Esophagus muscularis mucosa (tissue), 4 donors: ENCODE measurements around the gene AMN1. TPM values are rescaled to one million over a fixed set of nuclear protein-coding genes. Genes with fewer than 3 reads are reported as not detected.

Experiments
- DNase-seq: peaks from one replicate; pipeline ENCODE4 v3.0.0-alpha.2; 2017; ENCODE audit errors: extremely low spot score
- H3K27ac ChIP-seq, 4 donors: fragments of 200-600 bp; sonication (generic); replicated peaks in 1 of 4; 1 replicate in 3 of 4; 2 replicates in 1 of 4; pipeline ENCODE4 v1.5.1; 2016 to 2019; ENCODE audit warnings: mild to moderate bottlenecking in 1 of 4
- H3K27me3 ChIP-seq, 4 donors: fragments of 200-600 bp; sonication (generic); one replicate each; pipeline versions ENCODE4 v1.5.1 to v1.6.0; 2016 to 2019
- H3K36me3 ChIP-seq, 4 donors: fragments of 200-600 bp; sonication (generic); one replicate each; pipeline ENCODE4 v1.5.1; 2016 to 2019
- H3K4me1 ChIP-seq, 4 donors: fragments of 200-600 bp; sonication (generic); one replicate each; pipeline ENCODE4 v1.5.1; 2016 to 2019
- H3K4me3 ChIP-seq, 4 donors: fragments of 200-600 bp; sonication (generic); 1 replicate in 2 of 4; 2 replicates in 2 of 4; pipeline ENCODE4 v1.5.1; 2016 to 2019; ENCODE audit warnings: mild to moderate bottlenecking in 4 of 4, moderate library complexity in 1 of 4
- H3K9me3 ChIP-seq, 4 donors: fragments of 200-600 bp; sonication (generic); 1 replicate in 3 of 4; 2 replicates in 1 of 4; pipeline ENCODE4 v1.5.1; 2016 to 2019
- EP300 ChIP-seq: sonication (generic); formaldehyde crosslinking; IDR thresholded peaks from one replicate; pipeline ENCODE4 v1.6.1; 2017; ENCODE audit warnings: antibody characterized with exemption
- POLR2A ChIP-seq: fragments of 450-650 bp; IDR thresholded peaks from one replicate; pipeline ENCODE4 v1.6.1; 2017; ENCODE audit warnings: antibody characterized with exemption, moderate library complexity, mild to moderate bottlenecking, low read depth
- POLR2AphosphoS5 ChIP-seq, 2 donors: sonication (generic); formaldehyde crosslinking; IDR thresholded peaks; one replicate each; pipeline ENCODE4 v1.6.1; 2017; ENCODE audit warnings: antibody characterized with exemption in 2 of 2
- WGBS: methylation state at CpG from one replicate; pipeline ENCODE4 v1.1.5; 2018; 5-methylcytosine and 5-hydroxymethylcytosine counted together
- intact Hi-C: fragments of 100-400 bp; cut with DNase I; formaldehyde crosslinking; loops from one replicate; pipeline ENCODE4 v1.15.1; 2023
- total RNA-seq, 4 donors: library from RNA; depleted of rRNA; stranded (reverse); fragments of >200 nt; gene quantifications; one replicate each; pipeline versions ENCODE4 v1.1.0 to v1.2.1, GENCODE V29; 2016
- TF ChIP-seq, protein P1 (sequence below), 3 experiments: fragments of 200-600 bp in 2 of 3; fragments of 450-650 bp in 1 of 3; sonication (generic) in 2 of 3; IDR thresholded peaks; one replicate each; pipeline ENCODE4 v1.5.1; 2017 to 2019; ENCODE audit warnings: antibody characterized with exemption in 3 of 3, mild to moderate bottlenecking in 2 of 3, moderate library complexity in 1 of 3

Gene AMN1
- total RNA-seq, 4 donors from 2014 or later: 9.4 to 17.1 (median 11.1) TPM

- Histone ChIP-seq H3K9me3 (no peaks in the 10 kb centered on the region), H3K36me3 (no peaks in the 10 kb centered on the region), H3K27ac (no peak overlapping the region), H3K4me3 (no peak overlapping the region), H3K27me3 (no peaks in the 10 kb centered on the region), H3K4me1 (peaks cover 11 to 17% (median 13%) of the 10 kb centered on the region in 4 donors)
- intact Hi-C loops: no loop called here
- DNase-seq: no peak
- no peak for TF ChIP-seq EP300
- TF ChIP-seq POLR2AphosphoS5 (IDR thresholded peaks at IDR 0.05): no peak
- TF ChIP-seq, protein P1, sequence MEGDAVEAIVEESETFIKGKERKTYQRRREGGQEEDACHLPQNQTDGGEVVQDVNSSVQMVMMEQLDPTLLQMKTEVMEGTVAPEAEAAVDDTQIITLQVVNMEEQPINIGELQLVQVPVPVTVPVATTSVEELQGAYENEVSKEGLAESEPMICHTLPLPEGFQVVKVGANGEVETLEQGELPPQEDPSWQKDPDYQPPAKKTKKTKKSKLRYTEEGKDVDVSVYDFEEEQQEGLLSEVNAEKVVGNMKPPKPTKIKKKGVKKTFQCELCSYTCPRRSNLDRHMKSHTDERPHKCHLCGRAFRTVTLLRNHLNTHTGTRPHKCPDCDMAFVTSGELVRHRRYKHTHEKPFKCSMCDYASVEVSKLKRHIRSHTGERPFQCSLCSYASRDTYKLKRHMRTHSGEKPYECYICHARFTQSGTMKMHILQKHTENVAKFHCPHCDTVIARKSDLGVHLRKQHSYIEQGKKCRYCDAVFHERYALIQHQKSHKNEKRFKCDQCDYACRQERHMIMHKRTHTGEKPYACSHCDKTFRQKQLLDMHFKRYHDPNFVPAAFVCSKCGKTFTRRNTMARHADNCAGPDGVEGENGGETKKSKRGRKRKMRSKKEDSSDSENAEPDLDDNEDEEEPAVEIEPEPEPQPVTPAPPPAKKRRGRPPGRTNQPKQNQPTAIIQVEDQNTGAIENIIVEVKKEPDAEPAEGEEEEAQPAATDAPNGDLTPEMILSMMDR (IDR thresholded peaks at IDR 0.05): no peak
- no peak for TF ChIP-seq POLR2A
- 93% methylated on average over 12 of the region's 12 CpGs for WGBS
Measured at GRCh38 chr12:31631809-31632208, 97.0 kb downstream of the AMN1 start.

DNA sequence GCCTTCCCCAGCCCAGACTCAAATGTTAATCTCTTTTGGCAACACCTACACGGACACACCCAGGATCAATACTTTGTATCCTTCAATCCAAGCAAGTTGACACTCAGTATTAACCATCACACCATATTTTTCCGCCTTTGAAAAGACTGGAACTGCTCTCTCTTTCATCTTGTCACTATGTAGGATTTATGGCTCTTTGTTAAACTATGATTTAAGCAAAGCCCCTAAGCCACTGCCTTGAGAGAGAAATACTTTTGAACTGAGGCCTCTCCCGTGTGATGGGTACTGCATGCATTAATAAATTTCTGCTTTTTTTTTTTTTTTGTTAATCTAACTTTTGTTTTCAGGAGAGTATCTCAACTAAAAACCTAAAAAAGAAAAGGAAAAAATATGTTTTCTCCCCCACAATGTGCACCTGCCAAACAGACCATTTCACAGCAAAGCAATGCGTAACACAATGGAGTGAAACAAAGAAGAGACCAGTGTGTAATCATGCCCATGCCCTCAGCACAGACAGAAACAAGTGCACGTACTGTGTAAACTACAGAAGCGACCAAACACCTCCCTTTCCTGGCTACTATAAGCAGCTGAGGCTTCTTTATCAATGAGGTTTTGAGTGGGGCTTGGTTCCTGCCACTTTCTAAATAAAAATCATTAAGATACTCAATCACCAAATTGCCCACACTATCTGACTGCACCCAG, 97.6 kb downstream of the AMN1 start:
- Histone ChIP-seq H3K27me3 (no peaks in the 10 kb centered on the region), H3K36me3 (no peaks in the 10 kb centered on the region), H3K4me1 (peaks cover 11 to 17% (median 13%) of the 10 kb centered on the region in 4 donors), H3K9me3 (no peaks in the 10 kb centered on the region), H3K27ac (no peak overlapping the region), H3K4me3 (no peak overlapping the region)
- TF ChIP-seq EP300 (no peak), POLR2AphosphoS5 (IDR thresholded peaks at IDR 0.05) (no peak), POLR2A (no peak)
- TF ChIP-seq, protein P1 (IDR thresholded peaks at IDR 0.05): no peak
- no peak for DNase-seq
- WGBS: 91% methylated on average over 6 of the region's 6 CpGs
- intact Hi-C loops: no loop called here

GRCh38 chr12:31629756-31630732, 98.8 kb downstream of the AMN1 start:
- WGBS: 43% methylated on average over 16 of the region's 16 CpGs

DNA sequence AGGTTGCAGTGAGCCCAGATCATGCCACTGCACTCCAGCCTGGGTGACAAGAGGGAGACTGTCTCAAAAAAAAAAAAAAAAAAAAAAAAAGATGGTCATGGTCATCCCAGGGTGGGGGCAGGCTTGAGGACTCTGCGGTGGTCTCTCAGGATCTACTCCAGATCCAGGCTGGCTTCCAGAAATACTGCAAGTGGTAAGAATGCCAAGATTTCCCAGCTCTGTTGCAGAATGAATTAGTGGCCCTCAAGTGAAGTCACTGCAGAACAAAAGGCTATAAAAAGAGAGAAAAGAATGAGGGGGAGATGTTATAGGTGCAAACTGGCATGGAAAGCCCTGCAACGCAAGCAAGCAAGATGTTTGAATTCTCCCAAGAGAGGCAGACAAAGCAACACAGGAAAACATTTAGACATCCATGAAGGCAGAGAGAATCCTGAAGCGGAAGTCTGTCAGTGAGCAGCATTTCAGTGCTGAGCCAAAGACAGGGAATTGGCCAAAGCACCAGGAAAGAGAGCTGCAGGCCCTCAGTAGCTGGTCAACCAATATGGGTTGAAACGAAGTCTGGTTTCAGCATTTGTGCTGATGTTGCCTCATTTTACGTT, 101.3 kb downstream of the AMN1 start:
- Histone ChIP-seq H3K27me3 (no peaks in the 10 kb centered on the region), H3K4me1 (peaks cover 11 to 17% (median 13%) of the 10 kb centered on the region in 4 donors), H3K27ac (no peak overlapping the region), H3K9me3 (no peaks in the 10 kb centered on the region), H3K36me3 (no peaks in the 10 kb centered on the region), H3K4me3 (no peak overlapping the region)
- no peak for TF ChIP-seq POLR2A
- 77% methylated on average over 5 of the region's 5 CpGs for WGBS
- no peak for DNase-seq
- intact Hi-C loops: no loop called here

More at GRCh38 chr12:31629756-31630732, 98.8 kb downstream of the AMN1 start:
- intact Hi-C loops: no loop called here
- peaks cover 11 to 17% (median 13%) of the 10 kb centered on the region in 4 donors for H3K4me1 ChIP-seq
- H3K27ac ChIP-seq: no peak overlapping the region
- no peaks in the 10 kb centered on the region for H3K36me3 ChIP-seq
- H3K4me3 ChIP-seq: peak overlapping the region; percentile 4 to 26 (median 9)
- no peak for TF ChIP-seq EP300
- TF ChIP-seq POLR2A: no peak
- TF ChIP-seq, protein P1 (IDR thresholded peaks at IDR 0.05): no peak
- TF ChIP-seq POLR2AphosphoS5 (IDR thresholded peaks at IDR 0.05): no peak
- no peaks in the 10 kb centered on the region for H3K9me3 ChIP-seq
- no peak for DNase-seq
- H3K27me3 ChIP-seq: no peaks in the 10 kb centered on the region
